Measurements from ENCODE around the gene TMEM11.

DNA sequence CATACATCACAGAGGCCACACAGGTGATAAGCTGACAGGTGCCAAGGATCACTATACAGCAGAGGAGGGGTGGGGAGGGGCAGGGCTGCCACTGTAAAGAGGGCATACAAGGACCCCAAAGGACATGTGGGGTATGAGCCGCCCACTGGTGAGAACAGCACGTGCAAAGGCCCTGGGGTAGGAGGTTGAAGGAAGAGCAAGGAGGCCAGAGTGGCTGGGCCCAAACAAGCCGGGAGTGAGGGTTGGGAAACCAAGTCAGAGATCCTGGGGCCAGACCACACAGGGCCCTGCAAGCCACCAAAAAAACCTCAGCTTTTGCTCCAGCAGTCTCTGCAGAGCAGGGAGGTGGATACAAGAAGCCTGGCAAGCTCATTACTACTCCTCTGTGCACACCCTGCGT lies 32.7 kb upstream of the TMEM11 start:
- TF ChIP-seq, protein P1, sequence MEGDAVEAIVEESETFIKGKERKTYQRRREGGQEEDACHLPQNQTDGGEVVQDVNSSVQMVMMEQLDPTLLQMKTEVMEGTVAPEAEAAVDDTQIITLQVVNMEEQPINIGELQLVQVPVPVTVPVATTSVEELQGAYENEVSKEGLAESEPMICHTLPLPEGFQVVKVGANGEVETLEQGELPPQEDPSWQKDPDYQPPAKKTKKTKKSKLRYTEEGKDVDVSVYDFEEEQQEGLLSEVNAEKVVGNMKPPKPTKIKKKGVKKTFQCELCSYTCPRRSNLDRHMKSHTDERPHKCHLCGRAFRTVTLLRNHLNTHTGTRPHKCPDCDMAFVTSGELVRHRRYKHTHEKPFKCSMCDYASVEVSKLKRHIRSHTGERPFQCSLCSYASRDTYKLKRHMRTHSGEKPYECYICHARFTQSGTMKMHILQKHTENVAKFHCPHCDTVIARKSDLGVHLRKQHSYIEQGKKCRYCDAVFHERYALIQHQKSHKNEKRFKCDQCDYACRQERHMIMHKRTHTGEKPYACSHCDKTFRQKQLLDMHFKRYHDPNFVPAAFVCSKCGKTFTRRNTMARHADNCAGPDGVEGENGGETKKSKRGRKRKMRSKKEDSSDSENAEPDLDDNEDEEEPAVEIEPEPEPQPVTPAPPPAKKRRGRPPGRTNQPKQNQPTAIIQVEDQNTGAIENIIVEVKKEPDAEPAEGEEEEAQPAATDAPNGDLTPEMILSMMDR (IDR thresholded peaks at IDR 0.05) = no peak
- TF ChIP-seq EZH2 (IDR thresholded peaks at IDR 0.05; ENCODE audit: borderline replicate concordance, insufficient read depth, low read depth, low read length, poor library complexity, severe bottlenecking) = no peak
